IPS DF 19.7 (cell line): Measurements from ENCODE around the gene MMP17.
"Not testable (repeated sequence)": the region's sequence is repeated elsewhere in the genome, so short reads cannot be mapped to it uniquely, and the experiment has no call there.

Source experiments
- DNase-seq: peaks from one replicate; pipeline ENCODE4 v3.0.0-alpha.2; 2013; ENCODE audit warnings: low read depth, low spot score

The MMP17 gene

GRCh38 chr12:131799828-131800593 lies 28.2 kb upstream of the MMP17 start:
- no peak for DNase-seq

- no peak for DNase-seq
These were observed 27.5 kb upstream of the MMP17 start for GRCh38 chr12:131800594-131801135.

GRCh38 chr12:131801254-131801866 lies 26.8 kb upstream of the MMP17 start:
- DNase-seq = no peak

GRCh38 chr12:131803961-131804521 lies 24.2 kb upstream of the MMP17 start:
- DNase-seq = no peak

- no peak for DNase-seq
These were observed 22.8 kb upstream of the MMP17 start for GRCh38 chr12:131805421-131805820.

- DNase-seq = no peak
These were observed 21.5 kb upstream of the MMP17 start for GRCh38 chr12:131806674-131807073.

GRCh38 chr12:131808744-131809371 lies 19.3 kb upstream of the MMP17 start:
- DNase-seq = no peak

- DNase-seq = not testable (repeated sequence)
These were observed 18.5 kb upstream of the MMP17 start for GRCh38 chr12:131809476-131810254.

- DNase-seq = no peak
These were observed 17.5 kb upstream of the MMP17 start for GRCh38 chr12:131810726-131811125.

- no peak for DNase-seq
These were observed 13.1 kb upstream of the MMP17 start for GRCh38 chr12:131815131-131815530.

GRCh38 chr12:131816495-131816894 lies 11.7 kb upstream of the MMP17 start:
- no peak for DNase-seq

GRCh38 chr12:131817241-131817640 lies 11.0 kb upstream of the MMP17 start:
- DNase-seq = no peak

- DNase-seq = no peak
These were observed 9.2 kb upstream of the MMP17 start for GRCh38 chr12:131818821-131819585.

- no peak for DNase-seq
These were observed 3.7 kb upstream of the MMP17 start for GRCh38 chr12:131824450-131824849.

- no peak for DNase-seq
These were observed 2.9 kb upstream of the MMP17 start for GRCh38 chr12:131825146-131825892.

GRCh38 chr12:131826097-131826928 lies 1.9 kb upstream of the MMP17 start:
- DNase-seq = no peak

GRCh38 chr12:131828671-131829355 lies 620 bp downstream of the MMP17 start:
- no peak for DNase-seq

- no peak for DNase-seq
These were observed 1.2 kb downstream of the MMP17 start for GRCh38 chr12:131829356-131829747.
